Esophagus mucosa (tissue), 1 donor: ENCODE results near the gene THAP3. TPM values are rescaled to one million over a fixed set of nuclear protein-coding genes. Genes with fewer than 3 reads are reported as not detected.
A peak's percentile ranks its signal among the peaks of the same experiment; 100 is the strongest.
"Not testable (repeated sequence)": the region's sequence is repeated elsewhere in the genome, so short reads cannot be mapped to it uniquely, and the experiment has no call there.

Source experiments
- ATAC-seq: fragments of 200-7000 bp; cut with Tn5 transposase; one replicate; pipeline ENCODE4 v1.9.1; 2020
- total RNA-seq: library from RNA; stranded (reverse); gene quantifications from one replicate; pipeline ENCODE4 v1.2.4, GENCODE V29; 2023
- donor health status: DM: yes; HTN: yes; CAD: no.

Gene THAP3
- total RNA-seq, 1 donor from 2014 or later: 6.4 TPM

DNA sequence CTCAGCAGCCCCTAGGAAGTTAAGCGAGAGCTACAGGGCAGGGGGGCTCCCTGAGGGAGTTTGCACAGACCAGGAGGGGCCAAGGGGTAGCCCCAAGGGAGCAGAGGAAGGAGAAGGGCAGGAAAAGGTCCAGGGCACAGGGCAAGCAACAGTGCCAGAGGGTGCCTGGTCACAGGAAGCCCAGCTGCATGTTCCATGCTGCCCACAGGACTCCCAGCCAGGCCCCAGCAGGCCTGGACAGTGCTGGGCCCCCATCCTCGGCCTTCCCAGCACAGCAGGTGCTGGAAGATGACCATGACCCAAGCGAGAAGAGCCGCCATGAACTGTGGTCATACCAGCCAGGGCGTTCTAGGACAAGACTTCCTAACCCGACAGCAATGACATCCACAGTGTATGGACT lies 33.0 kb upstream of the THAP3 start:
- no peak for ATAC-seq

DNA sequence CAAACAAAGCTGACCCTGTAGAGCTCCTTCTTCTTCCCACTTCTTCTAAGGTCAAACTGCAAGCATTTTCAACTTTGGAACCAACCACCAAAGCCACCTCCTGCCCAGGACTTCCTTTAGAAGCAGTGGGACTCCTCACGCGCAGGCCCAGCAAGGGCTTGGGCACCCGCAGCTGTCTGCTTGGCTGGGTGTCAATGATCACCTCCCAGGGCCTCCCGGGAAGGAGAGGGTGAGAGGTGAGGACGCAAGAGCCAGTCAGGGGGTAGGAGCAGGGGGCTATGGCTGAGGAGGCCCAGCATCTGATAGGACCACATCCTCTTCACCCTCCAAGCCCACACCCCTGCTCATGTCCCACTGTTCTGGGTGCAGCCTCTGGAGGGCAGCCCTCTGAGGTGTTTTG lies 32.2 kb upstream of the THAP3 start:
- ATAC-seq: no peak

DNA sequence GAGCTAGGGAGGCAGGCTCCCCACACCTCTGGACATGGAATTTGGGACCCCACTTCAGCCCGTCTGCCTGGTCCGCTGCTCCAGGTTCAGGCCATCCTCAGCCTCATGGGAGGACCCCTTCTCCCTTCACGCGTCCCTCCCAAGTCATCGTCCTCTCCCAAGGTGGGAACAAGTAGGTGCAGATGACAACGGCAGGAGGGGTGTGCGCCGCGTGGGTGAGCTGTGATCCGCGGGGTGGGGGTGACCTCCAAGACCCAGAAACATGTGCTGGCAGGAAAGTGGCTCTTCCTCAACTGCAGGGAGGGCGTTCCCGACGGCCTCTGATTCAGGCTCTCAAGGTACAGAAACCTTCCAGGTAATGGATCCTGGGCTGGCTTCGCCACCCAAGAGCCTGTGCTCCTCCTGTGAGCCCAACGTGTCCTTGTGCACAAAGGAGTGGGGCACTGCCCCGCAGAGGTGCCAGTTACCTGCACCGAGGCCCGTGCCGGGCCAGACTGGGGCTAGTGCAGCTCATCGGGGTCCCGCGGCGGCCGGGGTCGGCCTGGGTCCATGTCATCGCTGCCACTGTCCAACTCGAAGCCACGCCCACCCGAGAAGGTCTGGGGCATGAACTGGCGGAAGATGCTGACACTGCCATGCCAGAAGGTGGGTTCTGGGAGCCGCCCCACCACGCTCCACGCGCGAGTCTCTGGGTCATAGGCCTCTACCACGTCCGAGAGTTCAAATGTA lies 31.6 kb upstream of the THAP3 start:
- ATAC-seq: no peak

DNA sequence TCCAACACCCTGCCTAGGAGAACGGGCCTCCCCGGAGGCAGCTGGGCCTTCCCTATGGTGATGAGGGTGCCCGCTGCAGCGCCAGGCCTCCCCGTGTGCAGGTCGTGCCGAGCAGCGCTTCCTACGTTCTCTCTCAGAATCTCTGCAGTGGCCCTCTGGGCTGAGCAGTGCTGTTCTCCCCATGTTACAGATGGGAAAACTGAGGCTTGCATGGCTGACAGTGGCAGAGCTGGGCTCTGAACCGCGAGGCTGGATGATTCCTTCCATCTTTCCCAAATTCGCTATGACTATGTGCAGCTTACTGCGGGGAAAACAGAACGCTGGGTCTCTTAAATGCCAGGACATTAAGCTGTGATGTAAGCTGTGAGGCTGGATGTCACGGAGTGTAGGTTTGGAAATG lies 30.9 kb upstream of the THAP3 start:
- ATAC-seq: no peak

DNA sequence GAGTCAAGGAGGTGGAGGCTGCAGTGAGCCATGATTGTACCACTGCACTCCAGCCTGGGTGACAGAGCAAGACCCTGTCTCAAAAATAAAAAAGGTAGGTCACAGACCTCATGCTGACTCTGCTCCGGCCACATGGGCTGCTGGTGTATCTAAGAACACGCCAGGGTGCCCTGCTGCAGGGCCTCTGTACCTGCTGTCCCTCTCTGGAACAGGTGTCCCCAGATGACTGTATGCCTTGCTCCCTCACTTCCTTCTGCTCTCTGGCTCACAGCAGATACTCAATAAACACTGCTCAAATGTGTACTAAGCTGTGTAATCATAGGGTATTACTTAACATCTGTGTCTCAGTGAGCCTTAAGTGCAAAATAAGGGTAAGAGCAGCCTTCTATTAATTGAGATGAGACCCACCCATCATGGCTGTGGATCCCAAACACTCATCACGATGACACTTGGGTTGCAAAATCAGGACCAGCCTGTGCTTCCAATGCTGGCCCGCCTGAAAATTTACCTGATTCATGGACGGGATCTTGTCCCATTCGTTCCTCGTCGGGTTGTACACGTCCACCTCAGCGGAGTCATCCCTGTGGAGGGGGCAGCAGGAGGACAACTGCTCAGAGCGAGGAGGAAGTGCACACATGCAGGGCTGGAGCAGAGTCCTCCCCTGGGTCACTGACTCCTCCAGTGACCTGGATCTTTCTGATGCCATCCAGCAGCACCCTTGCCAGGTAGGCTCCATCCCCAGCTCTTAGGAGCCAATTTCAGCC lies 29.5 kb upstream of the THAP3 start:
- peak; percentile 4 for ATAC-seq

DNA sequence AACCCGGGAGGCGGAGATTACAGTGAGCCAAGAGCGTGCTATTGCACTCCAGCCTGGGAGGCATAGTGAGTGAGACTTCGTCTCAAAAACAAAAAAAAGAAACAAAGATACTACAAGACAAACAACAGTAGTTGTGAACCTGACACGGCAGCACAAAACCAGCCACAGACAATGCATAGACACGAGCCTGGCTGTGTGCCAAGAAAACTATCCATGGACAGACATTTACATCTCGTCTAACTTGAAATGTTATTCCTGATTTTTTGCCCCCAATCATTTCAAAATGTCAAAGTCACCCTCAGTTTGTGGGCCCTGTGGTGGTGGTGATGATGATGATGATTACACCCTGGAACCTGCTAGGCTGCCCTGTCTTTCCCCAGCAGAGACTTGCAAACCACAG lies 28.3 kb upstream of the THAP3 start:
- ATAC-seq: no peak

DNA sequence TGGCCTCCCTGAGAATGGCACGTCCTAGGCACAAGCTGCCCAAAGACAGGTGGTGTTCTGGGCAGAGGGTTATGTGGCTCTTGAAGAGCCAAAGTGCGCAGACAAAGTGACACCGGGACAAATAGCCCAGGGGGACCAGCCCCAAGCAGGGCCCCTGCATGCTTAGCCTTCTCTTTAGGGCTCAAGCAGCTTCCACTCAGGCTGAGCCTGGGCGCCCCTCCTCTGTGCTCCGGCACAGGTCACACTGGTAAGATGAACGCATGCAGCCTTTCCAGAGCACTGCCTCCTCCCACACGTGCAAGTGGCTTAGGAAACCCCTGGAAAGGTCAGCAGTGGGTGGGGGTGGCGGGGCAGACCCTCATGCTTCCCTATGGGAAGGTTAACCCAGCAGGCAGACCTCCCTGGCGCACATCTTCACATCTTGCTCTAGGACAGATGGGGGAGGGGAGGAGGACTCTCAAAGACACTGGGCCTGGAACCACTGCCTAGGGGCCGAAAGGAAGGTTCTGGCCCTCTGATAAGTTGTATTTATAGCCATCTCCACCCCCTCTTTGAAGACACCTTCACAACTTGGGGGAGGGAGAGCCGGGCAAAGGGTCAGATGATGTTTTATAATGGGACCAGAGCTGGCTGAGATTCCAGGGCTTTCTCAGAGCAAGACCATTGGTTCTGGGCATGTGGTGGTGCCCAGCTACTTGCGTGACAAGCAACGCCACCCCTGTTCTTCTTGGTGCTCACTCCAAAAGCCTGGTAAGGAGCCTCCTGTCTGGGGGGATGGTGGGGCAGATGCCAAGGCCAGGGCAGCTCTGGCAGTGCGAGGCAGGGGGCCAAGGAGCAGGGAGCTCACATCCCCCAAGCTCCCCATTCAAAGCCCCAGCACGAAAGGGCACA lies 27.5 kb upstream of the THAP3 start:
- no peak for ATAC-seq

DNA sequence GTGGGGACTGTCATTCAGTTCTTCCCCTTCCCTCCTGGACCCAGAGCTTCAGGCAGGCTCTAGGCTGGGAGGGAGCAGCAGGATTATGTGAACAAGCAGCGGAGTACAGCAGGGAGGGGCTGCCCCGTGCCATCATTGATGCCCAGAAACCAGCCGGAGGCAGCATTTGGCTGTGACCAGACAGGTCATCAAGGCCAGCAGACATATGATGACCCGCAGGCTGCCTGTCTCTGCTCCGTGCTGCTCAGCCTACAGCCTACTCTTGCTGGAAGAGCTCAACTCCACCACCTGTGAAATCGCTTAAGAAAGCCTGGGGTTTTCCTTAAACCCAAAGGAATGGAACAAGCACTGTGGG lies 26.9 kb upstream of the THAP3 start:
- no peak for ATAC-seq

DNA sequence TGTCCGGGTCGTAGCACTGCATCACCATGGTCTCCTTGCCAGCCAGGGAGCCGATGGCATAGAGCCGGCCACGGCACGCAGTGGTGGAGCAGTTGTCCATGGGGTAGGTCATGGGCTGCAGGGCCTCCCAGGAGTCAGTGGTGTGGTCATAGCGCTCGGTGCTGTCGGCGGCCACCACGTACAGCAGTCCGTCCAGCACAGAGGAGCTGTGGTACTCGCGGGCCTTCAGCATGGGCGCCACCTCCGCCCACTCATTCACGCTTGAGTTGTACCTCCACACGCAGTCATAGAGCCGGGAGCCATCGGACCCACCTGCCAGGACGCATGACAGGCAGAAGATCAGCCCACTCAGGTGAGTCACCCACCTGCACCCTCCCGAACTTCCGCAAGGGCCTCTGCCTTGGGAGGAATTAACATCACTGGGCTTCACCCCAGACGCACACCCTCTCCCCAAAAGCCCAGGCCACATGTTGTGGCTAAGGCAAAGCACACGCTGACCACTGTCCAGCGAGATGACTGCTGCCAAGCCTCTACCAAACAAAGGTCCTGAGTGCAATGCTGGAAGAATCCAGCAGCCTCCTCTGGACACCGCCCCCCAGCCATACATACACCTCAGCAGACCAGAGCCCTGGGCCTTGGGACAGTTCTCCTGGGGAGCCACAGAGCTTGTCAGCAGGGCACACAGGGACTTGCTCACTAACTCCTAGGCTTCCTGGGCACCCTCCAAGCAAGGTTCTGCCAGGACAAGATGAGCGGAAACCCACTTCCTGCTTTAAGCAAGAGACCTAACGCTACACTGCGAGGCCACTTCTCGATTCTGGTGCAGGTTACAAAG lies 25.3 kb upstream of the THAP3 start:
- peak; percentile 44 for ATAC-seq

DNA sequence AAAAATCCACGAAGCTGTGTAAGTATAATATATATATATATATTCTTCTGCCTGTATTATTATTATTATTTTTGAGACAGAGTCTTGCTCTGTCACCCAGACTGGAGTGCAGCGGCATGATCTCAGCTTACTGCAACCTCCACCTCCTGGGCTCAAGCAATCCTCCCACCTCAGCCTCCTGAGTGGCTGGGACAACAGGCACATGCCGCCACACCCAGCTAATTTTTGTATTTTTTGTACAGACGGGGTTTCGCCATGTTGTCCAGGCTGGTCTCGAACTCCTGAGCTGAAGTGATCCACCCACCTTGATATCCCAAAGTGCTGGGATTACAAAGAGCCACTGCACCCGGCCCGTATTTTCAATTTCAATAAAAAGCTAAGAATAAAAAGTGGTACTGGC lies 24.7 kb upstream of the THAP3 start:
- ATAC-seq: not testable (repeated sequence)

DNA sequence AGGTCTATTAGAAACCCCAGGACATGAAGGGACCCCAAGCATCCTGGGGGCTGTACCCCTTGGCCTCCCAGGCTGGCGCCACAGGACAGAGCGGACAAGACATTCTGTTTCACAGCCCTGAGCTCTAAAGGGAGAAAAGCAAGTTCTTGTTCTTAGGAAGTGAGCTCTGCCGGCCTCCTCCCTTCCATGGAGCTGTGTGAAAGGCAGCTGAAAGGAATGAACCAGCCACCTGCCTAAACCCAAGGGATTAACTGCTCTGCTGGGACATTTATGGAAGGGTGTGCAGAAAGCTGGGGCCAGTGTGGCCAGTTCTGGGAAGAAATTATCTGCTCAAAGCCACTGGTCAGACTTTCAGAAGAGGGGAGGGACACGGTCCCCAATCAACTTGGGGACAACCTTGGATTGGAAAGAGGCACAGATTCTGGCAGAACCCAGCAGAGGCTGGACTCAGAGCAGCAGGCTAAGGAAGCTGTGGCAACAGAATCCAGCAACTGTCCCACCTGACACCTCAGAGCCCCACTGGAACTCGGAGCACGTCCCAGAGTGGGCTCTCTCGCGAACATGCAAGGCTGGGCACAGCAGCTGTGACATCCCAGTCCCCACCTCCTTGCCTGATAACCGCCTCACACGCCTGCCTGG lies 24.1 kb upstream of the THAP3 start:
- ATAC-seq: no peak

DNA sequence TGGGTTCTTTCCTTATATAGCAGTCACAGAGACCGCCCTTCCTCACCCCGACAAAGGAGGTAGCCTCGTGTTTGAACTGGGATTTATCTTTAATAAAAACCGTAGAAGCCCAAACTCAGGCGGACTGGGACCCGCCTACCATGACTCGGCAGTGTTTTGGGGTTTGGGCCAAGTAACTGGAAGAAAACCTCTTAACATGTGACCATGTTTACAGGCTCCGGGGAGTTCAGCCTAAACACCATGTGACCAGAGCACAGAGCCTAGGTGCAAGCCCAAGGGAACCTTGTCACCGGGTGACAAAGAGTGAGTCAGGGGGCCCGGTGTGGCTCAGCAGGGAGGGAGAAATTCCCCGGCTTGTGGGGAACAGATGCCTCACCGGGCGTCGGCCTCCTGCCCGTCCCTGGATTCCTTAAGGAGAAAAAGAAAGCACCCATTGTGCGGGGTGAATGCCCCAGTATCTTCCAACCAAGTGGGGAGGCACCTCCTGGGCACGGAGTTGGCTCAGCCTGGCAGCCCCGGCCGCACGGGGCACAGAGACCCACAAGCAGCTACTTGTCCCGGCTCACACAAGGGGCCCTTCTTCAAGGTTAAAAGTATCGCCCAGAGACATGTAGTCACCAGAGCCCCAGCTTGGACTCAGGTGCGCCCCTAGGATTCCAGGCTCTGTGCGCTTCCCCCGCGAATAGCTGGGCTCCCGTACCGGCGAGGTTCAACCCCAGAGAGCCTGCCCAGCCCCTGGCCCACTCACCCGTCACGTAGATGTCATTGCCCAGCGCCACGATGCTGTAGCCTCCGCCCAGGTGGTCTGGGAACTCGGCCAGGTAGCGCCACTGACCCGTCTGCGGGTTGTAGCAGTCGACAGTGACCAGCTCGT lies 23.4 kb upstream of the THAP3 start:
- peak; percentile 80 for ATAC-seq

DNA sequence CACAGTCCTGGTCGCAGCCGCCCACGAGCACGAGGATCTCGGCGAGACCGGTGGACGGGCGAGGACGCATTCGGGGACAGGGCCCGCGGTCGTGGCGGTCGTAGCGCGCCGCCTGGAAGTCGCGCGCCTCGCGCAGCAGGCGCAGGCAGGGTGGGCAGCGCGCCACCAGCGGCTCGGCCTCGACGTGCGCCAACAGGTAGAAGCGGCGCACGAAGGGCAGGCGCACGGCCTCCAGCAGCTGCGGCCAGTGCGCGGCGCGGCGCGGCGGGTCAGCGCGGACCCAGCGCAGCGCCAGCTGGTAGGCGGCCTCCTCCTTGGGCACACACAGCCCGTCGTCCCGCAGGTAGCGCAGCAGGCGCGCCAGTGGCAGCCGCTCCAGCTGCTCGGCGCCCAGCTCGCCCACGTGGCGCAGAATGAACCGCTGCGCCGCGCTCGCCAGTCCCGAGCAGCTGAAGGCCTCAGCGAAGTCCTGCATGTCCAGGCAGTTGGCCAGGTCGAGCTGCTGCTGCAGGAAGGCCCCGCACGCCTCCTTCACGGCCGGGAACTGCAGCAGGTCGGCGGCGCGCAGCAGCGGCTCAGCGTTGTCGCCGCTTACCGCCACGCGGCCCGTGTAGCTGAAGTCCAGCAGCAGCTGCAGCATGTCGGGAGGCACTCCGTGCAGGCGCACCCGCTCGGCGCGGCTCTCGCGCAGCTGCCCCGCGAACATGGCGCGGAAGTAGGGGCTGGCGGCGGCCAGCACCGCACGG lies 22.6 kb upstream of the THAP3 start:
- ATAC-seq: peak; percentile 7

DNA sequence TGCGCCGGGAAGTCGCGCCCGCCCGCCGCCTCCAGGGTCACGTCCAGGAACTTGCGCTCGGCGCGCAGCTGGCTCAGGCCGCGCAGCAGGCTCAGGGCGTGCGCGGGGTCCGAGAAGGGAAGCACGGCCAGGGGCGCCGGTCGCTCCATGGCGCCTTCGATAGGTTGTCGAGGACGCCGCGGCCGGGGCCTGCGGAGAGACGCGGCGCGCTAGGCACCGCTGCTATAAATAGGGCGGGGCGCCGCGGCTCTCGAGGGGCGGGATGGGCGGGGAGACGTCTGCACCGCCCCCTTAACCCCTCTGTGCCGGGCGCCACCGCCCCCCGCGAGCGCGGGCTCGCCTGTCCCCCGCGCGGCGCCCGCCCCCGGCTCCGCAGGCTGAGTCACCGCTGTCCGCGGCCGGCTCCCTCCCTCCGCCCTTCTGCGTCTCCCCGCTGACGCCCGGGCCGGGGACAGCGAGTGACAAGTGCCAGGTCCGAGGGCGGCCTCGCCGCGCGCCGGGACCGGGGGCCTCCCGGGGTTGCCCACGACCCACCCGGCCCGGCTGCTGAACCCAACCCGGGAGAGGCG lies 21.9 kb upstream of the THAP3 start, which contains the start of gene KLHL21:
TSS of gene KLHL21 (minus strand) at position 201 of the 569 bp plus-strand sequence. CDS start at position 149, 52 bp downstream.
- ATAC-seq: peak; percentile 69

DNA sequence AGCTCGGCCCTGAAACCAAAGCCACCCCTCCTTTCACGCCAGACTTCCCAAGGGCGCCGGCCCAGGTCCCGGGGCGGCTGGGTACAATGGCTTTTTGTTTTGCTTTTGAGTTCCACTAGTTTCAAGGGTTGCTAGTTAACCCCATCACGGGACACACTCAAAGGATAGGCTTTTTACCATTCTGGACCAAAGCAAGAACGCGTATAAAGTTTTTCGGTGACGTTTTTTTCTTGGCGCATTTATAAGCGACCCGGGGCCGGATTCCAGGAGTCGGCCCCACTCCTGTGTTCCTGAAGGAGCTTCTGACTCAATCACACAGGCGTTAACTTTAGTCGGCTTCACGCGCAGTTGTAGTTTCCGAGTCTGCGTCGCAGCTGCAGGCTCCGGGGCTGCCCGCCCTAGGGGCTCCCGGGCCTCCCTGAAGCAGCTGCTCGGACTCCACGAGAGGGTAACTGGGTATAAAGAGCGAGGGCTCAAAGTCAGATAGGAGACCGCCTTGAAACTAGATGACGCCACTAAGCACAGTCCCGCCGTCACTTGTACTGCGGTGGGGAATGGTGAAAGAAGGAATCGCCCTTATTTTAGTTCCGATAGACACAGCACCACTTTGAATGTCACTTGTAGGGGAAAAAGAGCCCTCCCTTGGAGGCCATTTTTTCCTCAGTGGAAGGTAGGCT lies 21.3 kb upstream of the THAP3 start:
- no peak for ATAC-seq

DNA sequence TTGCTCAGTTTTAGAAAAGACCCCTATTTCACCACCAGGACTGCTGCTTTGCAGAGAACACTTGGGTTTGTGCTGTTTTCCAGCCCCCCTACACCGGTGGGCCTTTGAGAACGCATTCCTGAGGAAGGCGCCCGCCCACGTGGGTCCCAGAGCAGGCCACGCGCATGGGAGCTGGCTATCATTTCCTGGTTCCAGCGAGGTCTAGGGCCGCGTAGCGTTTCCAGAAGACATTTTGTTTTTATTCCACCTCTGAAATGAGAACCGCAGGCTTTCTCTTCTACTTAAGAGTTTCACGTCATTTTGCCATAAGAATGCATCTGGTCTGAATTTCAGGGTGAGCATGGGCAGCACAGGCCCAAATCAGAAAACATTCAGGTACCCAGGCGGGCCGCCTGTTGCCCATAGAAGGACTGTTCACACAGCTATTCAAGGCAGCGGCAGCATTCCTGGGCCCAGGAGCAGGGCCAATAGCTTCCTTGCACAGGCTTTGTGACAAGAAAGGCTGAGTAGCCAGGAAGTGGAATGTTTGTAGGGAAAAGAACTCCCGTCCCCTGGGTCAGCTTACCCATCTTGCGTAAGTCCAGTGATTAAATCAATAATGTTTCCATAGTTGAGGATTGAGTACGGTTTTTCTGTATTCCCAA lies 20.6 kb upstream of the THAP3 start:
- no peak for ATAC-seq

DNA sequence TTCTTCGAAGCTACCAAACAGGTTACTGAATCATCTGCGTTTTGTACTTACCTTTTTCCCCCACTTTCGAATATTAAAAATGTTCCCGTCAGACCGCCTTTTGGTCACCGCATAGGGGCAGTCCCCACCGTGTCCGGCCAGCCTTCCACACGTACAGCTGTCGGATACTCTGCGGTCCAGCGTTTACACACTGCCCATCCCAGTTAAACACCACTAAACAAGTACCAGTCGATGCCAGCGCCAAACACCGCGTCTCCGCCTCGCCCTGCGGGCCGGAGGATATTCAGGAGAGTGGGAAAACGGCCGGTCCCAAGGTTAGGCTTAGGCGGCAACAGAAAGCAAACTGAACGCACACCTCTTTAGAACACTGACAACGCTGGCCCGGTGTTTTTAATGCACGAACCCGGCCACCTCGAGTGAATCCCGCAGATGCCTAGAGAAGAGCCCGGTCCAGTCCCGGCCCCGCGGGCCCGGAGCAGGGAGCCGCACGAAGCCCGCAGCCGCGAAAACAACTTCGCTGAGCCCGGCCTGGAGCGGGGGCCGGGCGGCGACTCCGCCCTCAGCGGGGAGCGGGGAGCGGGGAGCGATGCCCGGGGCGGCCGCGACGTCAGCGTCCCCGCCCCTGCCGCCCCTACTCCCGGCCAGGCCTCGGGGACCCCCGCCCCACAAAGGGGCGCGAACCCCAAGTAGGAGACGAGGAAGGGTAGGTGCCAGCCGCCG lies 11.9 kb upstream of the THAP3 start:
- peak; percentile 42 for ATAC-seq
